HG03439 (cell line): Measurements from ENCODE around the gene LGI2.
"Not testable (repeated sequence)": the region's sequence is repeated elsewhere in the genome, so short reads cannot be mapped to it uniquely, and the experiment has no call there.

Source experiments
- ATAC-seq: cut with Tn5 transposase; IDR thresholded peaks from one replicate; pipeline ENCODE4 v1.9.1; 2021; ENCODE audit warnings: mild to moderate bottlenecking, moderate library complexity; ENCODE audit not compliant: unreplicated experiment

Gene LGI2

GRCh38 chr4:25030277-25031076 lies at the start of gene LGI2:
LGI2 (minus strand) TSS chr4:25030946; CDS start chr4:25030693, 253 bp downstream.
- no peak for ATAC-seq

GRCh38 chr4:25078523-25078922 lies 47.8 kb upstream of the LGI2 start:
- ATAC-seq: no peak

- no peak for ATAC-seq
Observed at GRCh38 chr4:25076625-25077398, 46.1 kb upstream of the LGI2 start.

GRCh38 chr4:25075851-25076250 lies 45.1 kb upstream of the LGI2 start:
- ATAC-seq: no peak

GRCh38 chr4:25075129-25075528 lies 44.4 kb upstream of the LGI2 start:
- no peak for ATAC-seq

- no peak for ATAC-seq
Observed at GRCh38 chr4:25070545-25070944, 39.8 kb upstream of the LGI2 start.

- ATAC-seq: no peak
Observed at GRCh38 chr4:25069014-25069413, 38.3 kb upstream of the LGI2 start.

- ATAC-seq: no peak
Observed at GRCh38 chr4:25068386-25068785, 37.6 kb upstream of the LGI2 start.

GRCh38 chr4:25065932-25066590 lies 35.3 kb upstream of the LGI2 start:
- no peak for ATAC-seq

GRCh38 chr4:25065431-25065858 lies 34.7 kb upstream of the LGI2 start:
- ATAC-seq: no peak

- not testable (repeated sequence) for ATAC-seq
Observed at GRCh38 chr4:25064447-25064846, 33.7 kb upstream of the LGI2 start.

- no peak for ATAC-seq
Observed at GRCh38 chr4:25063116-25063515, 32.4 kb upstream of the LGI2 start.

- no peak for ATAC-seq
Observed at GRCh38 chr4:25062098-25062497, 31.4 kb upstream of the LGI2 start.

GRCh38 chr4:25061602-25062001 lies 30.9 kb upstream of the LGI2 start:
- no peak for ATAC-seq

- no peak for ATAC-seq
Observed at GRCh38 chr4:25060963-25061340, 30.2 kb upstream of the LGI2 start.

- ATAC-seq: no peak
Observed at GRCh38 chr4:25060241-25060962, 29.7 kb upstream of the LGI2 start.

GRCh38 chr4:25059791-25060190 lies 29.0 kb upstream of the LGI2 start:
- no peak for ATAC-seq

- no peak for ATAC-seq
Observed at GRCh38 chr4:25058796-25059195, 28.1 kb upstream of the LGI2 start.

- no peak for ATAC-seq
Observed at GRCh38 chr4:25057299-25057698, 26.6 kb upstream of the LGI2 start.

- not testable (repeated sequence) for ATAC-seq
Observed at GRCh38 chr4:25052037-25052436, 21.3 kb upstream of the LGI2 start.

- ATAC-seq: no peak
Observed at GRCh38 chr4:25051534-25051933, 20.8 kb upstream of the LGI2 start.
